Dermis blood vessel endothelial cell (primary cell): ENCODE results near the gene PDAP1. TPM values are rescaled to one million over a fixed set of nuclear protein-coding genes. Genes with fewer than 3 reads are reported as not detected.

Experiments
- DNase-seq: peaks from one replicate; pipeline ENCODE4 v3.0.0; 2010
- total RNA-seq: library from RNA; depleted of rRNA; stranded (reverse); fragments of >200 nt; gene quantifications from 2 replicates; pipeline ENCODE4 v1.2.3, GENCODE V29; 2014

The PDAP1 gene
- total RNA-seq, 1 donor from 2014 or later, result 52.9 TPM

DNA sequence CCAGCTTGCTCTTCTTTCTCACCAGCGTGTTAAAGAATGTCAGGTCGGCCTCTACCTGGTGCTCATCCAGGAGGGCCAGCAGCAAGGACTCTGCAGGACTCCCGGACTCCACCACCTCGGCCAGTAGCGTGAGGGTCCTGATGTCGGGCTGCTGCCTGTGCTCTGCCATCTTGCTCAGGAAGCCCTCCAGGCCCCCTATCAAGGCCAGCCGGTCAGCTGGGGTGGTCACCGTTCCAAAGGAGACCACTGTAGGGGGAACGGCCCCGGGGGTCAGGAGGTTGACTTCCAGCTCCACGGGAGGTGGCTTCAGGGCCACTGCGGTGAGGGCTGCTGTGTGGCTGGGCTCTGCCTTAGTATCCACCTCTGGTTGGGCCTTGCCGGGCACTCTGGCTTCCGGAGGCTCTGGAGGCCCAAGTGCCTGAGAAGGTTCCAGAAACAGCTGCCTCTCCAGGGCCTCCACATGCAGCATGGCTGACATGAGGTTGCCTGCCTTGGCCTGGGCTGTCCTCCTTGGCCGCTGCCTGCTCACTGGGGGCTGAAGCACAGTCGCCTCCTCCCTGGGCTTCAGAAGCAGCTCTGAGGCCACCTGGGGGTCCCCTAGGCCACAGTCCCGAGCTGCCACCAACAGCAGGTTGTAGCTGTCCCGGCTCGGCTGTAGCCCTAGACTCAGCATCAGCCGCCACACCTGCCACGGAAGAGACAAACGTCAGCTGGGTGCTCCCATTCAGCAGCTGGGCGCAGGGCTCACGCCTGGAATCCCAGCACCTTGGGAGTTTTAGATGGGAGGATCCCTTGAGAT, 16.7 kb upstream of the PDAP1 start:
- DNase-seq, result no peak

DNA sequence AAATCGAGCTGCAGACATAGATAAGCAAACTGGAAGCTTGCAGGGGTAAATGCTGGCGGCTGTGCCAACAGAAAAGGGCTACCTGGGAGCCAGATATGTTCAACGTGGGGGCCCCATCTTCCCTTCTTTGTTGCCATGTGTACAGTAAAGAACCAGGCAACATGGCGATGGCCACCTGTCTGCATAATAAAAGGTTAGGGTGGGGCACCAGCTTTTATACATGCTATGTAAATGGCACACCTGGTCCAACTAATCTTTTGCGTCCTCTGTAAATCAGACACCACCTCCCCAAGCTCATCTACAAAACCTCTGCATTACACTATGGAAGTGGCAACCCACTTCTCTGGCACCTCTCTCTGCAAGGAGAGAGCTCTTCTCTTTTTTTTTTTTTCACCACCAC, 14.2 kb upstream of the PDAP1 start:
- no peak for DNase-seq

GRCh38 chr7:99422186-99422585, 13.8 kb upstream of the PDAP1 start:
- no peak for DNase-seq

GRCh38 chr7:99420986-99421385, 12.6 kb upstream of the PDAP1 start:
- DNase-seq, result no peak

DNA sequence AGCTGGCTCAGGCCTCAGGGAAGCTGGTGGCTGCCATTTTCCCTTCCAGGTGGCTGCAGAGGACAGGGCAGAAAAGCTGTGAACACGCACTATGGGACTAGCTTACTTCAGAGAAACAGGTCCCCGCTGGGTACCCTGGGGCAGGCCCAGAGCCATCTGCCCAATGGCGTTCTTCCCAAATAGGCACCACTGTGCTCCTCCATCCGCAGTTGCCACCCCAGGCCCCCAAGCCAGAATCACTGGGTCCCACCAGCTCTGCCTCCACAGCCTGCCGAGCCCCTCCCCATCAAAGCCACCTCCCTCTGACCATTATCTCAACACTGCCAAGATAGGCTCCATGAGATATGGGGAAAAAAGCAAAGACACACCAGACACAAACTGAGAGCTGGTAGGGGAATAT, 11.8 kb upstream of the PDAP1 start:
- no peak for DNase-seq

DNA sequence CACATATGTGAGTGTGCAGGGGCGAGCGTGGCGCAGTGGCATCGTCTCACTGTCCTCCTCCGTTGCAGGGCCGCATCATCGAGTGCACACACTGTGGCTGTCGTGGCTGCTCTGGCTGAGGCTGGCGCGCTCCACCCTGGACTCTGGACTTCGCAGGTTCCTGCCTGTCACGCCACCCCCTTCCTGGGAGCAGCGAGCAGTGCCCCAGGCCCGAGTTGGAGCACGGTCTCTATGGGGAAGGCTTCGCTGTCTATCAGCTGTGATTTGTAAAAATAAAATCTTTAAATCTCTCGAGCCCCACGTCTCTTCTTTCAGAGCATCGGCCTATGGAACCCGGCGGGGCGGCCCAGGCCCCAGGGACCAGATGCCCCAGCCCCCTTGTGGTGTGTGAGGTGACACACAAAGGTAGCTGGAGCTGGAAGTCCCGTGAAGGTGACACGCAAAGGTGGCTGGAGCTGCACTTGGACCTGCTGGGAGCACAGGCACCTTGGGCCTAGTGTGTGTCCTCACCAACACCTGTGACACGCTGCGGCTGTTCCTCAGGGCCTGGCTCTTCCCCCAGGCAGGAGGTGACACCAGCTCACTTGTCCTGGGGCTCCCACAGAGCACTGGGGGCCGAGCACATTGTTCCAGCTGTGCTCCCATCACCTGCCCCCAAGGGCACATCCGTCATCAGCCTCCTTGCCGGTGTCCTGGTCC, 11.1 kb upstream of the PDAP1 start:
- DNase-seq, result no peak

DNA sequence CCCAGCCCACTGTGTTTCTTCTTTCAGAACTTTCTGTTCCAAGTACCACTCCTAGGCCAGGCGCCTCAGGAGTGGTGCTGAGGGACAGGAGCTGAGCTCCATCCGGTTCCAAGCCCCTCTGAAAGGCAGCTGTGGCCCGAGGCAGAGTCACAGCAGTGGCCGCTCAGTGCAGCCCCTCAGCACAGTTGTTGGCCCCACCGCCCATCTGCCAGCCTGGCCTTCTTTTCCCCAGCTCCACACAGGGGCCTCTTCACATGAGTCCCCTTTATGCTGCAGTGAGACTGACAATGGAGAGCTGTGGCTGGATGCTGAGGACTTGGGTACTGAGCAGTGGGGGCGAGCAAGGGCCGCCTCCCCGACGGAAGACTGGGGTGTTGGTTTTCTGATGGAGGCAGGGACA, 9.9 kb upstream of the PDAP1 start:
- no peak for DNase-seq

GRCh38 chr7:99415513-99416127, 7.2 kb upstream of the PDAP1 start:
- DNase-seq, result peak; percentile 74

- DNase-seq, result no peak
These were observed 2.2 kb upstream of the PDAP1 start for GRCh38 chr7:99410635-99411034.

- DNase-seq, result peak; percentile 21
These were observed 1.4 kb upstream of the PDAP1 start for GRCh38 chr7:99409806-99410205.

DNA sequence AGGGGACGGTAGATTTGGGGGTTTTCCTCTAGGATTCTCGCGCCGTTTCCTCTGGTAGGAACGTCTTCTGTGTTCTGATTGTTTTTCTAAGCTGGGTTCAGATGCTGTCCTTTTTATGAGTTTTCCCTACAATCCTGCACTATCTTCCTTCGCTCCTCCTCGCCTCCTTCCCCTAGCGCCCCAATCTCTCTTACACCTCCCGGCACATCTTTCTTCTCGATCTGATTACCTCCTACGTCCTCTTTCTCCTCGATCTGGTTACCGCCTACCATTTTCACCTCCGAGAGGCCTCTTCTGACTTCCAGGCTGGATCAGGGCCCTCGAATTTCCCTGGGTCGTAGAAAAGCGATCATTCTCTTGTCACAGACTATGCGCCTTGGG, 785 bp upstream of the PDAP1 start:
- peak; percentile 29 for DNase-seq

- DNase-seq, result peak; percentile 80
These were observed 472 bp downstream of the PDAP1 start for GRCh38 chr7:99407872-99408378.

GRCh38 chr7:99406557-99406956, 1.8 kb downstream of the PDAP1 start:
- DNase-seq, result no peak

GRCh38 chr7:99404977-99405320, 3.4 kb downstream of the PDAP1 start:
- DNase-seq, result no peak

DNA sequence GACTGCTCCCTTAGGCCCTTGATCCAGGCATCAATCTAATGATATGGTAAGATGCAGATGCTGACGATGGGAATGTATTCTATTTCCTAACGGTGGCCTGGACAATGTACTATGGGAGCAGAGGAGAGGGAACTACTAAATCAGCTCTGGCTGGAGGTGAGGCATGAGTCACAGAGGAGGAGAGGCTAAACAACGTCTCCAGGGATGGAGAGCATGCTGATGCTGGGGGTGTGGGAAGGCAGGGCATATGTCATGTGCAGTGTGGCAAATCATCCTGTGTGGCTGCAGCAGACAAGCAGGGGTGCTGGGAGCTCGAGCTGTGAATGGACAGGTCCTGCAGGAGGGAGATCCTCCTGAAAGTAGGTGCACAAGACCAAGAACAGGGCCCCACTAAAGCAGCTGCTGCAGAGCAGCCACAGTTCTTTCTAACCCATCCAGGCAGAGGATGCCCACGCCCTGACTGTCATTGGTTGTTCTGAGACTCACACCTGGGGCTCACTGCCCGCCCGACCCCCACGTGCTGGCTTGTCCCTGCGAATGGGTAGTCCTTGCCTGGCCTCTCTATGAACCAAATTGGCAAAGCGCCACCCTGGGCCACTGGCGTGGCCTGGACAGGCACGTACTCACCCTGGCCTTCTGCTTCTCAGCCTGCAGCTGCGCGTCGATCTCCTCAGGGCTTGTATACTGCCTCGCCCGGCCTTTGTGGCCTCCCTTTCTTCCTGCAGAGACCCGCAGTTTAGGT, 4.0 kb downstream of the PDAP1 start:
- no peak for DNase-seq

GRCh38 chr7:99403764-99404163, 4.6 kb downstream of the PDAP1 start:
- DNase-seq, result no peak

GRCh38 chr7:99402854-99403253, 5.5 kb downstream of the PDAP1 start:
- DNase-seq, result no peak

DNA sequence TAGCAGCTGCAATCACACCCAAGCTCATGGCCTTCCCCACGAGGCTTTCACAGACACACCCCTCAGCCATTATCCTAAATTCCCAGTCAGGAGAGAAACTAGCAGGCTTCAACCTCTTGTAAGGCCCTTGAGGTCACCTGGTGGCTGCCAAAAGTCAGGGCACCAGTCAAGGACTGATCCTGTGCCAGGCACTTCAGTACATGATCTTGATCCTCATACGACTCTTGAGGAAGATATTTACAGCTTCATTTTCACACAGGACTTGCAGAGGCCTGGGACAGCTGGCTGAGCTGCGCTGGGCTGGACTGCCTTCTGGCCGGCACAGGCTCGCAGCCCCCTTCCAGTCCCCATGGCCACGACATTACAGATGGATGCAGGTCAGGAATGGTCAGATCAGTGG, 8.8 kb downstream of the PDAP1 start:
- DNase-seq, result no peak

- DNase-seq, result no peak
These were observed 9.4 kb downstream of the PDAP1 start for GRCh38 chr7:99398891-99399445.

- DNase-seq, result no peak
These were observed 11.0 kb downstream of the PDAP1 start for GRCh38 chr7:99397297-99397983.

DNA sequence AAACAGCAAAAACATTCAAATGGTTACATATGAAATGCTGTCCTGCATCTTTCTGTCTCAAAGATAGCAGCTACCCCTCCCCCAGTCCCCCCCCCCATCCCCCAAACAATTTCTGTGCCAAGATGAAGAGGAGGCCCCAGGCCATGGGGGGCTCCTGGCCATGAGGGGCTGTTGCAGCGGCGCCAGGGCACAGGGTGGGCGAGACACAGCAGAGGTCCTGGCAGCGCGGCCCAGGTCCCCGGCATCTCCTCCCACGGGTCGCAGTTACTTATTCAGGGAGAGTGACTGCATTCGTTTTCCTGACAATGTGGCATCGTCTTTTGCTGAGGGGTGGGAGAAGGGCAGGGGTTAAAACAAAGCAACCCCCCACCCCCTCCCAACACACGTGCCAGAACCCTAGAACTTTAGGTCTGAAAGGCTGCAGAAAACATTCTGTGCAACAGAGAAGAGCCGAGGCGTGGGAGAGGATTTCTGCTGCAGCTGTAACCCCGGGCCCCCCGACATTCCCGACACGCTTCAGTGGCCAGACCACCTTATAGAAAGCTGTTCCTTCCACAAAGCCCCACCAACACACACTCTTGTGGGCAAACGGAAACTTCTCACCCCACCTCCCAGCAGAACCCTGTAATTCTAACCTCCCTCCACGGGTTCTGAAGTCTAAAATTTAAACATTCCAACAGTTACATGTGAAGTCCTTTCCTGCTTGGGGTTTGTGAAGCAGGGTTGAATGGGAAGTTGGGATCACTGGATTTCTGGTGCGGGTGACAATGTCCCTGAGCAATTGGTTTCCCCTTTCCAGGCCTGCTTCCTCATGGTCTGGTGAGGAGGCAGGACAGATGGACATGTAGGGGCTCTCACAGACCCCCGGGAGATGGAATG, 11.7 kb downstream of the PDAP1 start:
- no peak for DNase-seq
